Neural progenitor cell (in vitro differentiated cells): Measurements from ENCODE around the gene IGFN1.

ENCODE experiments used
- CTCF ChIP-seq: fragments of 200-600 bp; sonication (generic); IDR thresholded peaks from 2 replicates; pipeline ENCODE4 v1.5.1; 2017; ENCODE audit warnings: antibody characterized with exemption, mild to moderate bottlenecking
- EZH2 ChIP-seq: fragments of 200-600 bp; sonication (generic); IDR thresholded peaks from 2 replicates; pipeline ENCODE4 v1.6.1; 2017; ENCODE audit warnings: antibody characterized with exemption, mild to moderate bottlenecking, moderate library complexity
- EZH2phosphoT487 ChIP-seq: fragments of 200-600 bp; sonication (generic); IDR thresholded peaks from 2 replicates; pipeline ENCODE4 v1.6.1; 2017; ENCODE audit warnings: antibody characterized with exemption

- TF ChIP-seq CTCF: no peak
- no peak for TF ChIP-seq EZH2
- TF ChIP-seq EZH2phosphoT487: no peak
Observed at GRCh38 chr1:201144701-201145100, 45.9 kb upstream of the IGFN1 start.
